ENCODE measurements around the gene MAP4K4.
"Not testable (repeated sequence)": the region's sequence is repeated elsewhere in the genome, so short reads cannot be mapped to it uniquely, and the experiment has no call there.

MAP4K4 gene

DNA sequence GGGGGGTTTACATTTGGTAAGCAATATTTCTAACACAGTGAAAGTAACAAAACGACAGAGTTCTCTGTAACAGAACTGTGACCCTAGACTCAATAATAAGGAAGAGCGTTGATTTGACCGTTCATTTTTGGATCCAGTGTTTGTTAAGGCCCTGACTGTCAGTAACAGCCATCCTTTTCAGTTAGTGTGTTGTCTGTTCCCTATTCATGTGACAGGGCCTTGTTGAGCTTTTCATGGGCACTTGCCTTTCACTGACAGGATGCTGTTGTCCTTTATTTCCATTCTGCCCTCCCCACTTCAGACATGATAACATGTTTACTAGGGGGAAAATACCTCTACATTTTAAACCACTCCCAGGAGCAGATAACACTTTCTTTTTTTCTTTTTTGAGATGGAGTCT is 45.8 kb downstream of the MAP4K4 start:
- DNase-seq (ENCODE audit: low spot score) = no peak

DNA sequence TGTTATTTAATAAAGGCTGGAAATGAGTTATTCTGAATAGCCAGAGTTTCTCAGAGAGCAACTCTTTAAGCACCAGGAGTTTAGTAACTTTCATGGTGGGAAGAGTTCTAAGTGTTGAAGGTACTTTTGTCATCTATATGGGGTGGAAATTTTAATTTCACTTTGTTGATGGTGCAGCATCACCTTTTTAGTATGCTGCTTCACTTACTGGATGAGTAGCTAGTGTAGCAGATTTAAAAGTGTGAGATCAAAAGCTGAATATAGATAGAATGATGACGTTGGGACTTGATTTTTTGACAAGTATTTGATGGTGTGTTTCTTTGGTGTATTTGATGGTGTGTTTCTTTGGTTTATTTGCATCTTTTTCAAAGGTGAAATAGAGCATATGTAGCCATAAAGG is 47.3 kb downstream of the MAP4K4 start:
- DNase-seq (ENCODE audit: low spot score) = no peak

DNA sequence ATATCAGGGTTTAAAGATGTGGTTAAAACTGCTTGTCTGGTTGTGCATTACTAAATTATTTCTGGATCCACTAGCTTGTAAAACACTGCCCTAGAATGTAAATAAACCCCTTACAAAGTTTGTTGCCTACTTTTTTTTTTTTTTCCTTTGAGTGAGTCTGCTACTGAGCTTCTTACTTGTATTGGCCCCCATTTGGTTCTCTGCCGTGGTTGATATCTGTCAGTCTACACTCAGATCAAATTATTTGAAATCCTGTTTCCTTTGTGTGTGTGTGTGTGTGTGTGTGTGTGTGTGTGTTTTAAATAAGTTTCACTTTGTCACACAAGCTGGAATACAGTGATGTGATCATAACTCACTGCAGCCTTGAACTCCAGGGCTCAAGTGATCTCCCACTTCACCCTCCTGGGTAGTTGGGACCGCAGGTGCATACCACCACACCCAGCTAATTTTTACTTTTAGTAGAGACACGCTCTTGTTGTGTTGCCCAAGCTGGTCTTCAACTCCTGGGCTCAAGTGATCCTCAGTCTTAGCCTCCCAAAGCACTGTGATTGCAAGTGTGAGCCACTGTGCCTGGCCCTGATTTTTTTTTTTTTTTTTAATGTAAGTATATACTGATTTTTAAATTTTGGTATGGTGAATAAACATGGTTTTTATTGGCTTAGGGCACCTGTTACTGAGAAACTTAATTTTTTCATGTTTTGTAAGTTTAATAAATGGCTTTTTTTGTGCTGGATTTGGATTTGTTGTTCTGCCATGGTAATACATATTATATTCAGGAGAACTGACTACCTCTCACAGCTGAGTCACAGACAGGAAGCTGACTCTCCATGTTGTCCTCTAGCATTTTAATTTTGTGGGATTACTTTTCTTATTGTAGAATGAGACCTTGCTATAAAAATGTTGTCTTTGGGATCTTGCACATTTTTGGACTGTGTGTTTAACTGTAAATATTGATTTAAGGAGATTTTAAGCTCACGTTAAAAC is 48.5 kb downstream of the MAP4K4 start:
- peak; percentile 46 for DNase-seq (ENCODE audit: low spot score)

DNA sequence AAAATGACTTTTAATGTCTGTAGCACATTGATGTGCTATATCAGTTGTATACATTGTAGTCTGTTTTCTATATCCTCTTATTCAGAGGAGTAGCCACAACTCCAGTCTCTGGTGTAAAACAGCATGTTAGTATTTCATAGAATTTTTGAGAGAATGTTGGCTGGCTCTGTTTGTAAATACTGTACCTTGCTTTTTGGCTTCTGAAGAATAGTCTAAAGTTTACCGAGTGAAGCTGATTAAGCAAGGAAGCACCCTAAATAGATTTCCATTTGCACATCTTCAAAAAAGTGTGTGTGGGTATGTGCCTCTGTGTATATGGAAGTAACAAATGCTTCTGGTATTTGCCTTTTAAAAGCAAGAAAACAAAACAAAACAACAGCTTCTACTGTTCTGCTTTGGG is 50.5 kb downstream of the MAP4K4 start:
- no peak for DNase-seq (ENCODE audit: low spot score)

DNA sequence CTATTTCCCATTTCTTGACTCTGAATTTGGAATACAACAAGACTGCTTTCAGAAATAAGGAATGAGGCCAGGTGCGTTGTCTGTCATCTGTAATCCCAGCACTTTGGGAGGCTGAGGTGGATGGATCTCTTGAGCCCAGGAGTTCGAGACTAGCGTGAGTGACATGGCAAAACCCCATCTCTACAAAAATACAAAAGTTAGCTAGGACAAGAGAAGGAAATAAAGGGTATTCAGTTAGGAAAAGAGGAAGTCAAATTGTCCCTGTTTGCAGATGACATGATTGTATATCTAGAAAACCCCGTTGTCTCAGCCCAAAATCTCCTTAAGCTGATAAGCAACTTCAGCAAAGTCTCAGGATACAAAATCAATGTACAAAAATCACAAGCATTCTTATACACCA is 51.0 kb downstream of the MAP4K4 start:
- DNase-seq (ENCODE audit: low spot score) = not testable (repeated sequence)

DNA sequence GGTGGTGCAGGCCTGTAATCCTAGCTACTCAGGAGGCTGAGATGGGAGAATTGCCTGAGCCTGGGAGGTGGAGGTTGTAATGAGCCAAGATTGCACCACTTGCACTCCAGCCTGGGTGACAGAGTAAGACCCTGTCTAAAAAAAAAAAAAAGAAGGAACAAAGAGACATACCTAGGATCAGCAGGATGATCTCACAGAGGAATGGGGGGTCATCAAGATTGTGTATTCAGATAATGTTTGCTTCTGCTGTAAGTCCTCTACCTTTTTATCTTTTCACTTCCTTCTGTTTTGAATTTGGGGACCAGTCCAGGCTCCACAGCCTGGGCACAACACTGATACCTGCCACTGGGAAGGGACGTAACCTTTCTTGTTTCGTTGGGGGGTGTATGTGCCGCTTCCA is 53.2 kb downstream of the MAP4K4 start:
- DNase-seq (ENCODE audit: low spot score) = no peak

DNA sequence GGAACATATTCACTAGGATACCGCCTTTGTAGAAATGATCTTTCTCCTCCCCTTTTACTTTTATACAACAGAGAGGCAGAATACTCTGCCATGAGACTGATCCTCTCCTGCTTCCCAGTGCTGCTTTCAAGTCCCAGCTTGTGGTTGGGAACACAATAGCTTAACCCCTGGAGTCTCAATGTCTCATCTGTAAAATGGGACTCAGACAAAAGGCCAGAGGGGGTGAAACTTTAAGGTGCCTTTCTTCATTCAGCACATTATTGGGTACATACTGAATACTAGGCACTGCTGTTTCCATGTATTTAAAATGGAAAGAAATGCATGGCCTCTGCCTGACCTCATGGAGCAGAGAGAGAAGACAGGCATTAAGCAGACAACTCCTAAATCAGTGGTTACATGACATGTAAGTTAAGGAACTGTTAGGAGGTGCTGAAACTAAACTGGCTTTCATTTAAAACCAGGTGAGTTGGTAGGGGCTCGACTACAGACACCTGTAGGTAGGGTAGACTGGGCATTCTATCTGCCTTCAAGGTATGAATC is 53.8 kb downstream of the MAP4K4 start:
- no peak for DNase-seq (ENCODE audit: low spot score)

DNA sequence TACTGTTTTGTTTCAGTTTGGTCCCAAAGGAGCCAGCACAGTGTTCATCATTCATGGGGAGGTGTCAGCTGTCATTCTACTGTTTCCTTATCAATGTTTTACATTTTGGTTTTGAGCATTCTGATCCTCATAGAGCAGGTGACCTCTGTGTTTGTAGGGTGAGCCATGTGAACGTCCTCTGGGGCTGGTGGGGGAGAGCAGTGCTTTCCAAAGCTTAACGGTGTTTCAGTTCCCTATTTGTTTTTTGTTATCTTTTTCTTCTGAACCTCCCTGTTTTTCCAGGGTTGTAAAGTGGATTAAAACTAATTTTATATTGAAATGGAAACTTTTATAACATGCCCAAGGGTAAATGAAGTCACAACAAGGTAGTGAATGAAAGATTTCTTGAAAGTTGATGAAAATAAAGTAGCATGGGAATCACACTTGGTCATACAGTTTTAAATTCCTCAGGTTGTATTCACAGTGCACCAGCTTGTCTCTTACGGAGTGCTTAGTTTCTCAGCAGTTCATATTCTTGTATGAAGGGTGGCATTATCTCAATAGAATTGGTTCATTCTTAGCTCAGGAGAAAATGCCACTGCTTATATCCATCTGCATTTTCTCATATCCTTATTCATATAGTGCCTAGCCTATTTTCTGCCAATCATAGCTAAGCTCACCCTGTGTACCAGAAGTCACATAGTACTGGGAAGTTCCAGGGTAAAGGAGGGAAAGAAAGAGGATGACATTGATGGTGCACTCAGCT is 54.5 kb downstream of the MAP4K4 start:
- peak; percentile 45 for DNase-seq (ENCODE audit: low spot score)

DNA sequence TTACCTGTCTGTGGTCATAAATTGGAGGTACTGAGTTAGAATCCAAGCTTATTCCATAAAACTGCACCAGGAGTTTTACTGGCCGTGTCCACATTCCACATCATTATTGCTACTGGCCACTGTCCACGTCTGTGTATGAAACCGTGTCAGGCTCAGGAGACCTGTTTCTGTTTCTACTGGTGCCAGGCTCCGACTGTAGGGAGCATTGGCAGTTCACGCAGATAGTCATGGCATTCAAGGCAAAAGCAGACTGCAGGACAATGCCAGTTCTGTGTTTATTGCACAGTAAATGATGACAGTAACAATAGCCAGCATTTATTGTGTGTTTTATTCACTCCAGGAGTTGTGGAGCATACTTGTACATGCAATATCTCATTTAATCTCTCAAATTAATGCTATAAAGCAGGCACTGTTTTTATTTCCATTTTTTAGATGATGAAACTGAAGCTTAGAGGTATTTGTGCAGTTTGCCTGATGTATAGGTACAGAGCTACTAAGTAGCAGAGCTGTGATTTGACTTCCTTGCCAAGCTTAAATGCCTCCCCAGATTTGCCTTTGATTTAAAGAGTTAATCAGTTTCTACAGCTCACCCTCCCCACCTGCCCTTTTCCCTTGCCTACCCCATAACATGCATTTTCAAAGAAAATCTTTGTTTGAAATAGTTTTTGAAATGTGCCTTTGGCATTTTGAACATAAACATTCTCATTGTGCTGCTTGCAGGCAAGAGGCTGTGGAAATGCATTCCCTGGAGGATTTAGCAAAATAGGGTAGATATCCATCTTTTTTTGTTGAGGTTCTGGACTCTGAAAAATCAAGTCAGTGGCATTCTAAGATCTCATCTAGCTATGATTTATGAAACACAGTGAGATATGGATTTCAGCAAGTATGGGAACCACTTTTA is 55.5 kb downstream of the MAP4K4 start:
- DNase-seq (ENCODE audit: low spot score) = peak; percentile 85

DNA sequence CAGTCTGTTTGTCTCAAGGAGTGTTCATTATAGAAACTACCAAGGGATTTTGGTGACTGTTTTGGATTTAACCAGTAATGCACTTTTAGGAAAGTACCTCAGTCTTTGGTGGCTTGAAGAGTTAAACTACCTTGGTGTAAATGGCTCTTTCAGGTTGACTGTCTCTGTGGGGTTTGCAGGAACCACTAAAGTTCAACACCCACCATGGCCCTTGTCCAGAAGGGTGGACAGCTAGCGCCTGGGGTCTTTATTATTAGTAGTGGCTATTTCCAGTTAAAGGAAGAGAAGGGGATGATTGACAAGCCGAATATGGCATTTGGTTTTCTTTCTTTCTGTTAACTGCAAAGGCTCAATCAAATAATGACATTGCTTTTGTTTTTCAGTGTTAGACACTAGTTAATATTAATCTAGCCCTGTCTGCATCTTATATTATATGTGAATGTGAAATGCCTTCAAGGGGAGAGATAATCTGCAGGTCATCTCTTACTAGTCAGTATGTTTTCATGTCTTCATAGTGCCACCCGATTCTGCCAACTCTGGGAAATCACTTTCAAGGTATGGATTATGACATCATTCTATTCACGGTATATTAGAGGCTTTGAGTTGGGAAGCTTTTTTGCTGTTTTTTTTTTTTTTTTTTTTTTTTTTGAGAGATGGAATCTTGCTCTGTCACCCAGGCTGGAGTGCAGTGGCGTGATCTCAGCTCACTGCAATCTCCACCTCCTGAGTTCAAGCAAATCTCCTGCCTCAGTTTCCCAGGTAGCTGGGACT is 56.4 kb downstream of the MAP4K4 start:
- DNase-seq (ENCODE audit: low spot score) = no peak

DNA sequence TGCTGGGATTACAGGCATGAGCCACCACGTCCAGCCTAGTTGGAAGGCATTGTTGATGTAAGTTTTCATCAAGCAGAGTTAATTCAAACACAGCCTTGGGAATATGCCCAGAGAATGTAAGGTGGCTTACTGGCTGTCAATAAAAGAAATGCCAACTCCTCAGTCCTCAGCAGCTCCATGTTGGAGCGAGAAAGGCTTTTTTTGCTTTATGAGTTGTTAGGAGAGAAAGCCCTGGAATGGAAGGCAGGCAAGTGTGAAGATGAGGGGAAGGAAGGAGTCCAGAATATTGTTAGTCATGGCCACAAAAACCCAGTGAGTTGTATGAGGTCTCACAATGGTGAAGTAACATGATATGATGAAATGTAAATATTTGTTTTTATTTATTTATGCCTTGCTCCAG is 57.1 kb downstream of the MAP4K4 start:
- DNase-seq (ENCODE audit: low spot score) = no peak

DNA sequence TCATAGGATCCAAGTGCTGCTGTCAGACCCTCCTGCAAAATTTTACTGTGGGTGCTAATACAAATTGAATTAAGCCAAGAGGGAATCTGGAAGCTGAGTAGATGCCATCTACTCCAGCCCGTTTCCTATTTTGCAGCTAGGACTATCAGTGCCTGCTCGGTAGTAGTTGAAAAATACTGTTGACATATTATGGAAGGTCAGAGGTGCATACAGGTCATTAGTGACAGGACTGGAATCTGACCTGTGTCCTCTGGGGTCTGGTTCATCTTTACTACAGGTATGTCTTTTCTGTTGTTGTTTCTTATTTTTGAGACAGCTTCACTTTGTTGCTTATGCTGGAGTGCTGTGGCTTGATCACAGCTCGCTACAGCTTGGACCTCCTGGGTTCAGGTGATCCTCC is 58.8 kb downstream of the MAP4K4 start:
- no peak for DNase-seq (ENCODE audit: low spot score)

DNA sequence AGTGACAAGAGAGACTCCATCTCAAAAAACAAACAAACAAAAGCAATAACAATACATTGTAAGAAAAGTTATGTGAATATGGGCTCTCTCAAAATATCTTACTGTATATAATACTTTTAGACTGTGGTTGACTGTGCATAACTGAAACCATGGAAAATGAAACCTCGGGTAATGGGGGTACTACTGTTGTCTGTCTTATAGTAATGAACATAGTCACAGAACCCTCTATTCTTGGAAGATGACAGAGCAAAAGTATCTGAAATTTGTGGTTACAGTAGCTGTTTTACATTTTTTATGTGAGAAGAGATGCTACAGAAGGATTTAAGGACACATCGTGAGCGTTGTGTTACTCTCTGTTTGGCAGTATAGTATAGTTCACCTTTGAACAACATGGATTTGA is 60.5 kb downstream of the MAP4K4 start:
- no peak for DNase-seq (ENCODE audit: low spot score)

DNA sequence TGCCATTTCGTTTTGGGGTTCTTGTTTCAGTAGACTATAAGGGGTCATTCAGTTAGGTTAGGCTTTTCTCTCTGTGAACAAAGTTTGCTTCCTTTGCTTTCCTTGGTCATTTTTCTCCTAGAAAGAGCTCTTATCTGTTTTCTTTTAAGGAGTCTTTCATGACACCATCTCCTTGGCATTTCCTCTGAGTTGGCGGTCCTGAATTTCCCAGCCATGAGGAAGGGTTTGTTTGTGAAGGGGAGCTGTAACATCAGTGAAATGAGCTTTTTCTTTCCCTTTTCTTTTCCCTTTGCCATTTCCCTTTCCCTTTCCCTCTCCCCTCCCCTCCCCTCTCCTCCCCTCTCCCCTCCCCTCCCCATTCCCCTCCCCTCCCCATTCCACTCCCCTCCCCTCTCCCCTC is 61.7 kb downstream of the MAP4K4 start:
- peak; percentile 53 for DNase-seq (ENCODE audit: low spot score)

DNA sequence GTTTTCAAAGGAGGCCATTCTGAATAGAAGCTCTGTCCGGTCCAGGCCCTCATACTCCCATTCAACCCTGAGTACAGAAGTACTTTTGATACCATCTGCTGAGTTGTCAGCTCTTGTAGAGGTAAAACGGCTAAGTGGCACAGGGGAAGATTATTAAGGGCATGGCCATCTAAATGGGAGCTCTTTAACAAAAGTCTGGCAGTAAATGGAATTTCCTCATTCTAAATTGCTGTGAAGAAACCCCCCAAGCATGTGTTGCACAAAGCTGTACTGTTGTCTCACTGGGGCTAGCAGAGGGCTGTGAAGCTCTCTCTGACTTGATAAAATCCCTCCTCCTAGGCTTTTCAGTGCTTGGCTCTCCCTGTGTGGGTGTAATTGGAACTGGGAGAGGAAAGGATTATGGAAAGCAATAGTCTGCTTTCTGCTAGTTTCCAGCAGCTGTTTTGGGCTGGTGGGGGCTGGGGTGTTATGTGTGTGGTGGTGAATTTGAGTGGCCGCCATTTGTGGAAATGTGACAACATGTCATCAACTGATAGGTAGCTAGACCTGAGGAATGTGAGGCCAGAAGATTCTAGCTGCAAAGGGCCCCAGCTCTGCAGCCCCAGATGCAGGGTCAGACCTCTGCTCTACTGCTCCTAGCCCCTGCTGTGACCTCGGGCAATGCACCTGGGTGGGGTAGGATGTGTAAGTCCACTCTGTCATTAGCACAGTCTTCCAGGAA is 65.1 kb downstream of the MAP4K4 start:
- DNase-seq (ENCODE audit: low spot score) = peak; percentile 64

DNA sequence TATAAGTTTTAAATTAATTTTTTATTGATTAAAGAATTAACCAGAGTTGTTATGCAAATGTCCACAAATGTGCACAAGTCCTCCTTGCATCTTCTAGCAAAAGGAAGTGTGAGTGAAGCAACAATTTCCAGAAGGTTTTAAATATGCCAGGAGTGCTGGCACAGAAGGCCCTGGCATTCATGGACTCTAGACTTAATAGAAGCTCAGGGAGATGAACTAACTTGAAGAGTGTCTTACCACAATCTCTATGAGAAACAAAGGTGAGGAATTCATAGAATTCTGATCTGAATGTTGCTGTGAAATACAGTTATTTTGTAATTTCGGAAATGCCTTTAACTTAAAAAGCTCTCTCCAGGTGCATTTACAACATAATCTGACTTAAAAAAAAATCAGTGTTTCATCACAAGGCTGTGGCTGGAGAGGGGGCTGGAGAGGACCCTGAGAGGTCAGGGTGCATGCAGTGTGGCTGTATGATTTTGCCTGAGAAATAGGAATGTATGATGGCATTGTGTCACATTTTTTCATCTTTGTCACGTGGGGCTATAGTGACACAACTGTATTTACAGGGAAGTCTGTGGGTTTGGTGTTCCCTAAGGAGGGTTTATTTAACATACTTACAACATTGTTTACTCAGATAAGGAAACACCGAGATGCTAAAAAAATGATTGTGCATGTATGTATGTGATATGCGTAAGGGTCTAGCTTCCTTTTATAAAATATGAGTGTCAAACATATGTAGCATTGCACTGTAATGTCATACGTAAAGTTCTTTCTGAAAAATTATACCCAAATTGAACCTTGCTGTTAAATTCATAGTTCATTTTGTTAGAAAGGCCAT is 66.2 kb downstream of the MAP4K4 start:
- no peak for DNase-seq (ENCODE audit: low spot score)

DNA sequence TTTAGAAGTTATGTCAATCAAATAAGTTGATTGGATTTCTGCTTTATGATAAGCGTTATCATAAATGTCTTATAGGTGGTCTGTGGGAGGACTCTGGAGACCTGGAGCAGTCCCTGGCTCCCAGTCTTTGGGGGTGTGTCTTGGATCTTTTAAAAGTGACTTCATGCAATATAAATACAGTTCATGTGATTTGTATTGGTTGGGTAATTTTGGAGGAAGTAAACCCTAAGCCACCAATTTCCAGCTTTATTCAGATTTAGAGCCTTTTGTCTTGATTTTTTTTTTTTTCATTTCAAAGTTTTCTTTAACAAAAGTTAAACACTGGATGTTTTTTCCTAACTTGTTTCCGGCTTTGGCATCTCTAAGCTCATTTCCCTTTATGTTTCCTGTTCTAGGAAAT is 68.8 kb downstream of the MAP4K4 start:
- DNase-seq (ENCODE audit: low spot score) = no peak

DNA sequence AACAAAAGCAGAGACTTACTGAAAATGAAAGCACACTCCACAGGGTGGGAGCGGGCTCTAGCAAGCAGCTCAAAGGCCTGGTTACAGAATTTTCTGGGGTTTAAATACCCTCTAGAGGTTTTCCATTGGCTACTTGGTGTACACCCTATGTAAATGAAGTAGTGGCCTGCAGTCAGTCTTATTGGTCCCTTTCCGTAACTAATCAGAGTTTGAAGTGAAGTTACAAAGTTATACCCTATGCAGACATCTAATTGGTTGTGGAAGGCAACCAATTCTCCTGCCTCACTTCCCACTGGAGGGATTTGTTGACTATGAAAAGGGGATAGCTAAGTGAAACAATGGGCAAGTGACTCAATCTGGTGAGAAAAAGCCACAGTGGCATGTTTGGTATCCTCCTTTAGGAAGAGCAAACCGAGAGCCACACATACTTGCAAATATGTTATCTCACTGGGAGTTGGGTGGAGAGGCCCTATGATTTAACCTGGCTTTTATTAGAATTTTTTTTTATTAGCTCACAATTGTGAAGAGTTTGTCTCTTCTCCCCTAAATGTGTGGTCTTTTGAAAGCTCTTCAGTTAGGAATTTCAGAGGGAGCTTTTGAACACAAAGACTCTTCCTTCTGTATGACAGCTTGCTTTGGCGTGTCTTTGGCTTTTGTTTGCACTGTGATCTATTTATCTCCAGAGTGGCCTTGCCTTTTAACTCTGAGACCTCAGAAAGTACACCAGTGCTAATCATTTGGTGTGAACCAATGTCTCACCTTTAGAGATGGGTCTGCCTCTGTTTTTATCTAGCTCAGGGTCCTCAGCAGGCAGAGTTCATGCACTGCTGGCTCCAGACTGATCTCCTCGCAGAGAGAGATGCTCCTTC is 69.6 kb downstream of the MAP4K4 start:
- DNase-seq (ENCODE audit: low spot score) = no peak
